HG02943 (cell line): ENCODE measurements around the gene TMEM255A.

Experiments
- ATAC-seq: cut with Tn5 transposase; IDR thresholded peaks from one replicate; pipeline ENCODE4 v1.9.1; 2021; ENCODE audit warnings: mild to moderate bottlenecking, low read depth, moderate library complexity; ENCODE audit not compliant: unreplicated experiment

The TMEM255A gene

DNA sequence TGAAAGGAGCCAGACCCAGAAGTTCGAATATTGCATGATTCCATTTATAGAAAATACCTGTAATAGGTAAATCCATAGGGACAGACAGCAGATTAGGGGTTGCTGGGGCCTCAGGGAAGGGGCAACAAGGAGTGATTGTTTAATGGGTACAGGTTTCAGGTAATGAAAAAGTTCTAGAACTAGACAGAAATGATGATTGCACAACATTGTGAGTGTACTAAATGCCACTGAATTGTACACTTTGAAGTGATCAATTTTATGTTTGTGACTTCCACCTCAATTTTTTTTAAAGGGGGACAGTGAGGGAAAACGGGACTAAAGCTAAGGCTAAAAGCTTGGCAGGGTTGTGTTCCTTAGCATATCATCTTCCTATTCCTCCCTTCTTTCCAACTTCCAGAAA is 37.1 kb downstream of the TMEM255A start:
- no peak for ATAC-seq

DNA sequence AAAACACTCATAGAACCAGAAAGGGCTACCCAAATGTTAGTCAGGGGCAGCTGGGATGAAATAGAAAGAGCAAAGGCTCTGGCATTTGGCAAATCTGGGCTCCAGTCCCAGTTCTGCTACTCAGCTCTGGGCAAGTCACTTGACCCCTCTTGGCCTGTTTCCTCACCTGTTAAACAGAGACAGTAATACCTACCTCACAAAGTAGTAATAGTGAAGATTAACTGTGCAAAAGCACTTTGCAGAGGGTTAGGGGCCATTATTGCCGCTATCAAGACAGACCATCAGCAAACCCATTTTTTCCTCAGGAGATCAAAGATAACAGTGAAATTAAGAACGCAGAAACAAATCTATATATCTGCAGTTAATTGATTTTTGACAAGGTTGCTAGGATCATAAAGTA is 40.0 kb downstream of the TMEM255A start:
- no peak for ATAC-seq

DNA sequence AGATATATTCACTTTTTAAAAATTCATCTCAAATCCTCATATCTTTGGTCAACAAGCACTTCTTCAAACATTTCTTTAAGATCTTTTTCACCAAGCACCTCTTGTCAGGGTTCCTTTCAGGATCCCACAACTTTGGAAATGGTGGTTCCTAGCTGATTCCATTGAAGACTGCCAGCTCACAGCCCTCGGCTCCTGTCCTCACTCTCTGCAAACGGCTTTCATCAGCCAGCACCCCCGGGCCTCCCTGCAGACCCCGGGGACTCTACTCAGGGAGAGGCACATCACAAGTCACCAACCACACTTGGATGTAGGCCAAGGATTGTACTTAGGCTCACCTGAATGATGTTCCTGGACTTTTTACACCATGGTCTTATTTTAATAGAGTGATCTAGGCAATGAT is 40.7 kb downstream of the TMEM255A start:
- no peak for ATAC-seq

DNA sequence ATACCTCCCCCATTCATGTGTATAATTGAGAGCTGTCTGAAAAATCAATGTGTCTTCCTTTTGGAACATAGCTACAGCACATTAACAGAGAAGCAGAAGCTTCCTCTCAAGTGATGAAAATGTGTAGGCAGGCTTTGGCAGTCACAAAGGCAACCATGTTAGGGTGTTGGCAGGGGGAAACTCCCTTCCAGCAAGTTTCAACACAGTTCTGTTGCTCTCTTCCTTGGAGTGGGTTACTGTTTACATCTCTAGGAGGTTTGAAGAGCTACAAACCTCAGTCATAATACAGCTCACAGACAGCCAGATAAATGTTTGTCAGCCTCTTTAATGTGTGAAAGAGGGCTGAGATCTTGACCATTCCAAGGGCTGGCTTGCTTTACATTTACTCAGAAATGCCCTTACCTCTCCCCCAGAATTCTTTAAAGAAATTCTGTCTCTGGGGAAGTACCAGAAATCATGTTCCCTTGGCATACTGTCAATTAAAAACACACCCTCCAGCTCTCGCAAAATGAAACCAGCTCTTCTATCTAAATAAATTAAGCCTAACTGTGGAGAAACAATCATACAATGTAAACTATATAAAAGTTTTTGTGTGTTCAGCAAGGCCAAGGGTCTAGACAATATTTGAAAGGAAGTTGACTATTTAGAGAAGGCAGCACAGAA is 41.8 kb downstream of the TMEM255A start:
- no peak for ATAC-seq

DNA sequence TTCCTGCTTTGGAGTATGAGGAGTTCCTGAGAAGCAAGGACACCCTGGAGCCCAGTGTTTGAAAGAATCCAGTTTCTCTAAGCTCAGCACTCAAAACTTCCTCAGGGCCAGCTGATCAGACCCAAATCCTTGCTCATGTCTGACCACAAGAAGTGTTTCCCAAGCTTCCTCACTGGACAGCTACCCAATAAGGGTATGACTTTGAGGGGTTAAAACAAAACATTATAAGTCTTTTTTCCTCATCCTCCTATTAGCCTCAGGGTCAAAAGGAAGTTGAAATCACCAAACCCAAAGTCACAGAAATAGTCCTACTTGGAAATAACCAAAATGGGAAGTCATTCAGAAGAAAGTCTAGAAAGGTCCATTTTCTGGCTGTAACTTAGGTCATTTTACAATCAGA is 46.9 kb downstream of the TMEM255A start:
- no peak for ATAC-seq

DNA sequence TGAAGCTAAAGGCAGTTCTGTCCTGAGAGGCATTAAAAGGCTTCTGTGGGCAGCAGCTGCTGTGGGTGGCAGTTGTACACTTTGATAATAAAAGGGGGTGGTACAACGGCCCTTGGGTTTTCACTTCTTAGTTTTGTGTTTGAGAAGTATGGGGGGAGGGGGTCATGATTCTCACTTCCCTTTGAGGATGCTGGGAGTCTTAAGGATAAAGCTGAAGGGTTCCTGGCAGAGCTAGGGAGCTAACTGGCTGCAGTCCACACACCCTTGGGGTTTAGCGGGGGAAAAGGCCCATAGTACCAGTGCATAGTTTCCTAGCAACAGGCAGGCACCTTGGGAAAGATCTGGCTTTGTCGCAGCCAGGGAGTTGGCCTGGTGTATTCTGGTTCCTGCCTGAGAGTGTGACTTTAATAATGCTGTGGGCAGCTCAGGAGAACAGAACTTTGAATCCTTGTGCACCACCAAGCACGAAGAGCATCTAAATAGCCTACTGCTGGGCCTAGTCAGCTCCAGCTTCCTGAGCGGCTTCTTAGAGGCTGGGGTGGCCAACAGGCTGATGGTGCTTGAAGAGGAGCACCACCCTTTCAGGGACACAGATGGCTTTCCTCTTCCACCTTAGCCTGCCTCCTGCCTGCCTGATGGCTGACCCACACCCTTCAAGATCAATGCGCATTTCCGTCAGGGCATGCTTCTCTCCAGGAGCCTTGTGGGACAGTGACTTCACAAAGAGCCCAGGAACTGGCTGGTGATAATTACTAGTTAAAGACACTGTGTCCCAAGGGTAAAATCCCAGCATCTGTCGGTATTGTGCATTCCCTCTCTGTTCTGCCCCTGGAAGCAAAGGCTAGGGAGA is 48.2 kb downstream of the TMEM255A start:
- ATAC-seq: no peak

DNA sequence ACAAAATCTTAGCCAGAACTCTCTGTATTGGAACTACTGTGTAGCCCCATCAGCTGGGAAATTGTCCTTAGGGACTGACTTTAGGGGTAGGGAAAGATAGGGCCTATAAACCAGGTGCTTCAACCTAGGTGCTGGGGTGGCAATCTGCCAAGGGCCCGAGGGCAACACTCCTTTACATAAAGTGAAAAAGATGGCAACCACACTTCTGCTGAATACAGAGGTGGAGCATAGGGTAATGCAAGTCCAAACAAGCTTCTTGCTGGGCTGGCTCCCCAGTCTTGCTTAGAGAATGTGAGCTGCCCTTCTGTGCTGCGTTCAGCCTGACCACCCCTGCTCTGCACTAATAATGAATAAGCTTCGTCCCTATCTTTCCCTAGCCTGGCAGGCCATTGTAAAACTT is 50.9 kb downstream of the TMEM255A start:
- ATAC-seq: no peak

DNA sequence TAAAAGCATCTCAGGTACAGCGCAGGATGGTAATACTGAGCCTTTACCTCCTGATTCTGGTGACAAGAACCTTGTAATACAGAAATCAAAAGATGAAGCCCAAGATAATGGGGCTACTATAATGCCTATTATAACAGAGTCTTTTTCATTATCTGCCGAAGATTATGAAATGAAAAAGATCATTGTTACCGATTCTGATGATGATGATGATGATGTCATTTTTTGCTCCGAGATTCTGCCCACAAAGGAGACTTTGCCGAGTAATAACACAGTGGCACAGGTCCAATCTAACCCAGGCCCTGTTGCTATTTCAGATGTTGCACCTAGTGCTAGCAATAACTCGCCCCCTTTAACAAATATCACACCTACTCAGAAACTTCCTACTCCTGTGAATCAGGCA is 57.5 kb downstream of the TMEM255A start:
- ATAC-seq: no peak

DNA sequence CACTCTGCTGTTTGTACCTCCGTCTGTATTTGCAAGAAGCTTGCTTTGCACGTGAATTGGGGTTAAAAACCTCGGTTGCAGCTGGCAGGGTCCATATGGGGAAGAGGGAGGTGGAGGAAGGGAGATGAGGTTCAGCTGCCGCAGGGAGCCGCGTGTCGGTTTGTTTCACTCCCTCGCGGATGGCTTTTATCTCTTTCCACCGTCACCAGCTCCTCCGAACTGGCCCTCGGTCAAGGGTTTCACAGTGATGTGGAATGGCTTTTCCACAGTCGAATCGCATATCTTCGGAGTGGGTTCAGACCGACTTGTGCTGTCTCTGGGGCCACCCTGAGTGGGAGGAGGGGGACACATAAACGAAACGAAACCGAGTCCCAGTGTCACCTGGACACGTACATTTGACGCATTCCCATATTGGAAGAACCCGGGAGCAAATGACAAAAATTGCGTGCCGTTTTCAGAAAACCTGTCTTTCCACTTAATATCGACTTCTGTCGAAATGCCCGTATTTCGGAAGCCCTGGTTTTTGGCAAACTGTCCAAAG is 59.7 kb downstream of the TMEM255A start:
- peak; percentile 12 for ATAC-seq

DNA sequence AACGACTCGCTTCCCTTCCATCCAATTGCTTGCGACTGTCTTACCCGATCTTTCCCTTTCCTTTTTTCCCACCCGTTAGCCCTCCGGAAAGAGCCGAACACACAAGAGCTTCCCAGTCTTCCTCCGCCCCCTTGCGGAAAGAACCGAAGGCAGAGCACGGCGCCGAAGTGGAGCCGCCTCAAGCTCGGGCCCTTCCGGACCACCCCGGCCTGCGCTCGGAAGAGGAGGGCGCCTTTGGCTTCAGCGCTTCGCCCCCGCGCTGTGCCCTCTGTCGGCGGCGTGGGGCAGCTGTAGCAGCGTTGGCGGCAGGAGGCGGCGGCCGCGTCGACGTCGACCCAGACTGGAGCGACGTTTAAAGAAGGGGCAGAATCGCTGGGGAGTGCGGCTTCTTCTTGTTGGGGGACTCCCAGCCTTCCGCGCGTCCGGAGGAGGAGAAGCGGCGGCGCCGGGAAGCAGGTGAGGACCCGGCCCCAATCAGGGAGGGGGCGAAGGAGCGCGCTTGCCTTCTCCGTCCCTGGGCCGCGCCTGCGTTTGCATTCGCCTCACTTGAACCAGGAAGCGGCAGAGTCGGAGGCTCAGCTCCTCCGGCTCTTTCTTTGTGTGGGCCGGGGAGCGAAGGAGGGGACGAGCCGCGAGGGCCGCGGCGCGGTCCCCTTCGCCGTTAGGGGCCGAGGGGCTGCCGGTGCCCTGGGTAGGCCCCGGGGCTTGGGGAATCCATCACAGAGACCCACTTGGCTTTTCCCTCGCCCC is 60.6 kb downstream of the TMEM255A start, which contains the start of gene ZBTB33:
Gene ZBTB33, plus strand, starts transcription at position 291 of the 750 bp plus-strand sequence. CDS start 2,604 bp downstream, outside the sequence.
- ATAC-seq: peak; percentile 97

DNA sequence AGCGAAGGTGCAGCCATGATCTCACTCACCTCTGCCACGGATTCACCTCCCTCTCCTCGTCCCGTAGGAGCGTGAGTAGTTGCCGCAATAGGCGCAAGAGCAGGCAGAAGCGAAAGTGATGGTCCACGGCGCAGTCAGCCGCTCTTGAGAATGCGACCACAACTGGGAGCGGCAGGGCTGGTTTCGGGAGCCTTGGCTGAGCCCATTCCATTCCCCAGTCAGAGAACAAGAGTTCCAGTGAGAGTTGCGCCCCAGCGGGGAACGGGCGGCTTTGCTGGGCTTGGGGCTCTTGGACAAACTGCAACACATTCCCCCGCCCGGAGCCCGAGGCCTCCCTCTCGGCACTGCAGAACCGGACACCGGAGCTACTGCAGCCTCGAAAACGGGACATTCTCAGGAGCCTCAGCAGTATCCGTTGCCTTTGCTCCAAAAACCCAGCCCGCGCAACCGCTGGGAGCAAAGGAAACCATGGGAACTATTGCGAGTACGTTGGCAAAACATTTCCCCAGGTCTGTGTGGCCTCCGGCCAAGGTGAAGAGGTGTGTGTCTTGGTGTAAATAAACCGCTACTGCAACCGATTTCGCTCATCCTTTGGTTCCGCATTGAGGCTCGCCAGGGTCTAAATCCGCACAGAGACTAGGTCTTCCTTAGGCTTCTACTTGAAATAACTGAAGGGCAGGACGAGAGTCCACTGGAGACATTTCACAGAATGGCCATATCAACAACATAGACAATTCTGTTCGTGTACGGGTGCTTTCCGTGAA is 66.3 kb downstream of the TMEM255A start:
- peak; percentile 65 for ATAC-seq

DNA sequence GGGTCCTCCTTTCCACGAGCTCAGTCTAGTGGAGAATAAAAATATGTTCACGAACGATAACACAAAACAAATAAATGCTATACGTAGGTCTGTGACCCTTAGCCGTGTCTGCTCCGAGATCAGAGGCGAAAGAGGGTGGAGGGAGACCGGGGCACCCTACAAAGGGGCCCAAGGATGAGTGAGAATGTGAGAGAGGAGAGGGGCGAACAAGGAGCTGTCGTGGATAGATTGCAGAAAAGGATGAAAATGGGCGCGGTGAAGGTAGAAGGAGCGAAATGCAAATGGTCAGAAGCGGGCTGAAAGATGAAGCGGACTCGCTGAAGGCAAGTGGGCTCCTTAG is 66.9 kb downstream of the TMEM255A start:
- ATAC-seq: no peak

DNA sequence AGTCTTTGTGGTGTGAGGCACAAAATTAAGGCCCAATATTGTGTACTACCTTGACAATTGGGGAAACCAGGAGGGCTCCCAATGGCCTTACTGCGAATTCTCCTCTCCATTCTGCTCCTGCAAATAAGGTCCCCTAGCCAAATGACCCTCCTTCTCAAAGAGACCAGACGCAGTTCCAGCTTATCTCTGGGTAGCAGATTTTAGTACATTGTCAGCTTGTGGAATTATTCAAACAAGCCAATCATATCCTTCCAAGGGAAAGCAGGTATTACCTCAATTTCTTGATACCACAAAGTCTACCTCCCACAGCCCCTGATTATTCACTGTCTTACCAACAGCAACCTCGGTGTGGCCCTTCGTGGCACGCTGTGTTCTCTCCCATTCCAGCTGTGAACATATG is 68.4 kb downstream of the TMEM255A start:
- no peak for ATAC-seq

DNA sequence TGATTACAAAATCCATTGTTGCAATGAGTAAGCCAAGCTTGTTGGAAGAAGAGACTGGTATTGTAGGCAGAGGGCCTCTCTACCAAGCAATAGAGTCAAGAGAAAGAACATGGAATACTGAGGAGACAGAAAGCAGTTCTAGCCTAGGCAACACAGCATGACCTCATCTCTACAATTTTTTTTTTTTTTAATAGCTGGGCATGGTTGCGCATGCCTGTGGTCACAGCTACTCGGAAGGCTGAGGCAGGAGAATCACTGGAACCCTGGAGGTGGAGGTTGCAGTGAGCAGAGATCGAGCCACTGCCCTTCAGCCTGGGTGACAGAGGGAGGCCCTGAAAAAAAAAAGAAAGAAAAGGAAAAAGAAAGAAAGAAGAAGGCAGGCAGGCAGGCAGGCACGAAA is 72.3 kb downstream of the TMEM255A start:
- ATAC-seq: no peak

DNA sequence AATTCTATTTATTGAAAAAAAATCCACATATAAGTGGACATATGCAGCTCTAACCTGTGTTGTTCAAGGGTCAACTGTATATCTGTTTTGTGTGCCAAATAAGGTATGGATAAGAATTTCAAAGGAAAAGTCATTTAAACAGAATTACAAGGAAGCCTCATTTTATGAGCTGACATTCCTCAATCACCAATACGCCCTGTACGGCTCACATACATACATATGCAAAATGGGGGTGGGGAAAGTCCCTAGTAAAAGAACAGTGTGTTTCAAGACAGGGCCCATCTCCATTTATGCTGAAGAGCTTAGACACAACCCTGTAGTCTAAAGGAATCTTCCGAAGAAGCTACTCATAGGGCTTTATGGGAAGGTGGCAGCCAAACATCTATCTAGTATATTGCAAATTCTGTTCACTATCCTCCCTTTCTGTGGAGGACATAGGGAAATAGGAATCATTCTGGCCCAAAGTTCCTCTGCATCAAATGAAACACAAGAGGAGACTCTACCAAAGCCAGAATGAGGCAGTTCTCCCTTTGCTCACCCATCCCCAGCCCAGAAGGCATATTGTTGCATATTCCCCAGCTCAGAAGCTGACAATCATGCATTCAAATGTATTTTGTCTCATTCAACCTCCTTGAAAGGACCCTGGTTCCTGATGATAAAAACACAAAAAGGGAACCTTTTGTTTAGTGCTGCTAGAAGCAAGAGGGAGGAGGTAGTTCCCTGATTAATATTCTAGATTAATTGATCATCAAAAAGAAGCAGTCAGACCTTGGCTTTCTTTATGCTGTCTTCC is 74.4 kb downstream of the TMEM255A start:
- no peak for ATAC-seq

DNA sequence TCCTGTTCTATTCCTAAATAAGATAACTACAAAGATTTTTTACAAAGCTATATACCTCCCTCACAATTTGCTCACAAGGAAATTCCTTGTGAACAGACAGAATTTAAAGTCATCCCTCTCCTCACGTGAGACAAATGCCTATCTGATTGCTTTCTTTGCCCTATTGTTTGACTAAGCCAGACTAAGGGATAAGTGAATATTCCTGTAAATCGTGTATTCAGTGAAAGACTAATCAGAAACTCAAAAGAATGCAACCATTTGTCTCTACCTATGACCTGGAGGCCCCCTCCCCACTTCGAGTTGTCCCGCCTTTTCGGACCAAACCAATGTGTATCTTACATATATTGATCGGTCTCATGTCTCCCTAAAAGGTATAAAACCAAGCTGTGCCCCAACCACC is 76.0 kb downstream of the TMEM255A start:
- no peak for ATAC-seq

DNA sequence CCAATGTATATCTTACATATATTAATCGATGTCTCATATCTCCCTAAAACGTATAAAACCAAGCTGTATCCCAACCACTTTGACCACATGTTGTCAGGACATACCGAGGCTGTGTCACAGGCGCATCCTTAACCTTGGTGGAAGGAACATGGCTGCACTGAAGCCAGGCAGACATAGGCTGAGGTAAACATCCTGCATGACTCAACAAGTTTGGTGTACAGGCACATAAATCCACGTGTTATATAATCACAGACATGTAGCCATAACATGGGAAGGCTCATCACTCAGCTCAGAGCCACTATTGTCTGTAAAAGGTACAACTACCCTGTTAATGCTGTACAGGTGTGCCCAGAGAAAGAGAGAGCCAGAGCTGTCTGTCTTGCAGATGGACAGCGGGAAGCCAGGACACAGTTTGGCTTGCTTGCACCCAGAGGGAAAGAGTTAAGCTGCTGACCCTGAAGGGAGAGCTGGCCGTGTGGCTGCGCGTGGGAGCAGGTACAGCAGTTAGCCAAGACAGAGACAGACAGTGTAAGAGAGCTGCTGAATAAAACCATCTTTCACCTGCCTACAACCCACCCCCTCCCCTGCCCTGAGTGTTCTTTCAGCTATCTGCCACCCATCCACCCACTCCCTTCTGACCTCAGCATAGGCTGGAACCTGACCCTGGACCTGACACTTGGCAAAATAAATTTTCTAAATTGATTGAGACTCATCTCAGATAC is 82.9 kb downstream of the TMEM255A start:
- no peak for ATAC-seq

DNA sequence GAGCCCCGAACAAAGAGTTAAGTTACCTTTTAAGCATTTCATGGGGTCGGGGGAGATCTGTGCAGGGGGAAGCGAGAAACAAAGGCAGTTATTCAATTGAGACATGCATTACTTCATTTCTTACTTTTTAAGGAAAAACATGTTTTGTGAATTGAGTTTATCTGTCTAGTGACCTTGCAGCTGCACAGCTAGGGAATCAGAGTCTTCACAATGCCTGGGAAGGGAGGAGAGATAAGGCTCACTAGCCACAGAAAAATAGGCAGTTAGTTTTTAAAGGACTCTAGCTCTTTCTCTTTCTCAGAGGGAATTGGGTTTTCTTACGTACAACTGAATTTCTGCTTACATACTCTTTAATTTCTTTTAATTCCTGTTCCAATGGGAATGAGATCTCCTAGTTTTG is 86.9 kb downstream of the TMEM255A start:
- ATAC-seq: no peak

DNA sequence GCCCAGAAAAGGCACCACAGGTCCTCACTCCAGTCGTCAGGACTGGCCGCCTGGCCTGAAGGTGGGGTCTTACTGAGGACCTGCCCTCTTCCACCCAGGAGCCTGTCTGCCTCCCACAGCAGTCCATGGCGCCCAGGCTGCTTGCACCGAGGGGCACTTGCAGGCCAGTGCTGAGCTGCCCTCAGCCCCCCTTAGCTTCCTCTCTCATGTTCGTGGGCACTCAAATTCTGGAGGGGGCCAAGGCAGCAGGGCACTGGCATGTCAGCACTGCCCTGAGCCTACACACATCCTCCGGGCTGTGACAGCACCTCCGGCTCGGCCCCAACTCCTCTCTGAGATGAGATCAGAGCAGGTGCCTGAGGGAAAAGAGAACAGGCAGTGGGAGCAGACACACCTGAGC is 87.9 kb downstream of the TMEM255A start:
- no peak for ATAC-seq
